GM03348 (cell line): ENCODE data around the gene BZW1.

Experiments
- DNase-seq: peaks from one replicate; pipeline ENCODE4 v3.0.0; 2012; ENCODE audit warnings: low spot score

Gene BZW1

GRCh38 chr2:200839513-200839912 lies 27.8 kb downstream of the BZW1 start:
- DNase-seq, result no peak

DNA sequence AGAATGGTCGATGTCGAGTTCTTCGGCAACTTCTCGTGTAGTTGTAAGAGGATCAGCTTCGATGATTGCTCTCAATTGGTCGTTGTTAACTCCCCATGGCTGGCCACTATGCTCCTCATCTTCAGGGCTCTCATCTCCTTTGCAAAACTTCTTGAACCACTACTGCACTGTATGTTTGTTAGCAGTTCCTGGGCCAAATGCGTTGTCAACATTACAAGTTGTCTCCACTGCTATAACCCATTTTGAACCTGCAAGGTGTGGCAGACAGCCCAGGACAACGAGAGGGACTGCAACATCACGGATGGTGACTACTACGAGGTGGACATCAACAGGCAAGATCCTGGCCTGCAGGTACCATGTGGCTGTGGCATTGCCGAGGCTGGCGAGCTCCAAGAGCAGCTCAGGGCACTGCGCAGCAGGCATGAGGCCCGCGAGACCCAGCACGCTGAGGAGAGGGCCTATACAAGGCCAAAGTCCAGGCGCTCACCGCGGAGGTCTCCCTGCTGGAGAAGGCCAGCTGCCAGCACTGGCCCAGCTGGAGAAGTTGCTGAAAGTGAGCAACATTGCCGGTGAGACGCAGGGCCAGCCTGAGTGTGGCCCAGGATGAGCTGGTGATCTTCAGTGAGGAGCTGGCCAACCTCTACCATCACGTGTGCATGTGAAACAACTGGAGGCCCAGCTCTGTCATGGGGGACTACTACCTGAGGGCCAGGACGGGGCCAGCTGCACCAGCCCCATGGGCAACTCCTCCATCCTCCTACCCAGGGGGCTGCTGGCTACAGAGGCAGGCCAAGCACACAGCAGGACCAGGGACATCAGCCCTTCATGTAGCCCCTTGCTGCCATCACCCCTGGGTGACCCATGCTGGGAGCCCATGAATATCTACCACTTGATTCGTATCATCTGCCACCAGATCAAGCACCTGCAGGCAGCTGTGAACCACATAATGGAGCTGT lies 32.6 kb downstream of the BZW1 start:
- no peak for DNase-seq

DNA sequence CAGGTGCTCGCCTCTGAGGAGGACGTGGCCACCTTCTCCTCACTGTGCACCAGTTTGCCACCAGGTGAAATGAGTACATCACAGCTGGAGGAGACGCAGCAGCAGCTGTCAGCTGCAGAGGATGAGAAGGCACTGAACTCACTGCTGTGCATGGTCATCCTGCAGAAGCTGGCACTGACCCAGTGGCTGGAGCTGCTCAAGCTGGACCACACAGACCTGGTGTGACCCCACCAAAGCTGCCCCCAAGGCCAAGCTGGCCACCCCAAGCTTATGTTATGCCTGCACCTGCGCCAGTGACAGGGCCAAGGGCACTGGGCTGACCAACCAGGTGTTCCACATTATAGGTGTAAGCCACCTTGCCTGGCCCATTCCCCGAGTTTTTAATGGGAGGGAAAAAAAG lies 33.5 kb downstream of the BZW1 start:
- no peak for DNase-seq

DNA sequence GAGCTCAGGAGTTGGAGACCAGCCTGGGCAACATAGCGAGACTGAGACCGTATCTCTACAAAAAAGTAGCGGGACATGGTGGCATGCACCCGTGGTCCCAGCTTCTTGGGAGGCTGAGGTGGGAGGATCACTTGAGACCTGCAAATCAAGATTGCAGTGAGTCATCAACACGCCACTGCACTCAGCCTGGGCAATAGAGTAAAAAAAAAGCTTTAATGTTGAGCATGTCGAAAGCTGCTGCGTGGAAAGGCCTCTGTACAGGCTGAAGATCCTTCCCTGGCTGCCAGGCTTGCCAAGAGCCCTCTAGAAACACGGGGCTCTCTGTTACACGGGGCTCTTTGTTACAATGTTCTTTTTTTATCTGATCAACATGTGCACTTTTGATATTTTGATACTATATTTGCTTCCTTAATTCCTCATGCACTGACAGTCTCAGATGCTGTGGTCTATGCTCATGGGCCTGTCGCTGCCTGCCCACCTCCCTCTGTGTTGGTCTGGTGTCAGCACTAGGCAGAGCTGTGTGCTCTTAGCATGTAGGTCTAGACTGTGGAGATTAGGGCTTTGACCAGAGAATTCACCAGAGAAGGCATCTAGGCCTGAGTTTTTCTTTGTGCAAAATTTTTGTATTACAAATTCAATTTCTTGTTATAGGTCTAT lies 34.1 kb downstream of the BZW1 start:
- no peak for DNase-seq

- DNase-seq, result no peak
These were observed 35.6 kb downstream of the BZW1 start for GRCh38 chr2:200847269-200847668.

DNA sequence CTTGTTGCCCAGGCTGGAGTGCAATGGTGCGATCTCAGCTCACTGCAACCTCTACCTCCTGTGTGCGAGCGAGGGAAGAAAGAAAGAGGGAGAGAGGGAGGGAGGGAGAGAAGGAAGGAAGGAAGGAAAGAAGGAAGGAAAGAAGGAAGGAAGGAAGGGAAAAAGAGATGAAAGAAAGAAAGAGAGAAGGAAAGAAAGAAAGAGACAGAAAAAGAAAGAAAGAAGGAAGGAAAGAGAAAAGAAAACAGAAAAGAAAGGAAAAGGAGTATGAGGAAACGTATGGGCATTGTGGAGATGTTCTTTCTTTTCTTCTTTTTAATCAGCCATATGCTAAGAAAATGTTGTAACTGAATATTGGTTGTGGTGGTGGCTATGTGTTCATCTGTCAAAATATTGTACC lies 36.2 kb downstream of the BZW1 start:
- no peak for DNase-seq

GRCh38 chr2:200850512-200851256 lies 39.0 kb downstream of the BZW1 start:
- no peak for DNase-seq

DNA sequence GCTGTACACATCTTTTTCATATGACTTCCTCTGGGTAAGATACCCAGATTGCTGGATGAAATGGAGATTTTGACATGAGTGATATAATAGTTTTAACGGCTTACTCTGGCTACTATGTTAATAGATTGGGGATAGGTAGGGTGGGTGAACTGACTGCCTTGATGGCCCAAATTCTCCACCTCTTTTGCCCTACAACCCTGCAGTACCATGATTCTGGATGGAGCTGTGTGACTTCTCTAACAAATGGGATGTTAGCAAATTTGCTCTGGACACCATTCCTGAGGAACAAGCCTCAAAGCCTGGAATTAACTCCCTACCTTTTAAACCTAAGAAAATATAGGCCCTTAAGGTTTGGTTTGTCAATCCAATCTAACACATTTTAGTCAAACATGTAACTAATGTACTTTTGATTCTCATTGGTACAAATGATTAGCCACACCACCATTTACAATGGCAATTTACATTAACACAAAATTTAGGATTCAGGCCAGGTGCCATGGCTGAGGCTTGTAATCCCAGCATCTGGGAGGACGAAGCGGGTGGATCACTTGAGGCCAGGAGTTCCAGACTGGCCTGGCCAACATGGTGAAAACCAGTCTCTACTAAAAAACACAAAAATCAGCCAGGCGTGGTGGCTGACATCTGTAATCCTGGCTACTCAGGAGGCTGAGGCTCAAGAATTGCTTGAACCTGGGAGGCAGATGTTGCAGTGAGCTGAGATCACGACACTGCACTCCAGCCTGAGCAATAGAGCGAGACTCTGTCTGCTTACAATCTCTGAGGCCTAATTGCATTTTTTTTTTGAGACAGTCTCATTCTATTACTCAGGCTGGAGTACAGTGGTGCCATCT lies 39.9 kb downstream of the BZW1 start:
- DNase-seq, result no peak

- DNase-seq, result no peak
These were observed 40.9 kb downstream of the BZW1 start for GRCh38 chr2:200852605-200853004.

GRCh38 chr2:200856806-200857205 lies 45.1 kb downstream of the BZW1 start:
- no peak for DNase-seq

- peak; percentile 62 for DNase-seq
These were observed 48.5 kb downstream of the BZW1 start for GRCh38 chr2:200860092-200860795.

GRCh38 chr2:200861617-200862155 lies 50.0 kb downstream of the BZW1 start:
- no peak for DNase-seq

- DNase-seq, result no peak
These were observed 50.9 kb downstream of the BZW1 start for GRCh38 chr2:200862532-200863000.

GRCh38 chr2:200863782-200864175 lies 52.1 kb downstream of the BZW1 start:
- no peak for DNase-seq

DNA sequence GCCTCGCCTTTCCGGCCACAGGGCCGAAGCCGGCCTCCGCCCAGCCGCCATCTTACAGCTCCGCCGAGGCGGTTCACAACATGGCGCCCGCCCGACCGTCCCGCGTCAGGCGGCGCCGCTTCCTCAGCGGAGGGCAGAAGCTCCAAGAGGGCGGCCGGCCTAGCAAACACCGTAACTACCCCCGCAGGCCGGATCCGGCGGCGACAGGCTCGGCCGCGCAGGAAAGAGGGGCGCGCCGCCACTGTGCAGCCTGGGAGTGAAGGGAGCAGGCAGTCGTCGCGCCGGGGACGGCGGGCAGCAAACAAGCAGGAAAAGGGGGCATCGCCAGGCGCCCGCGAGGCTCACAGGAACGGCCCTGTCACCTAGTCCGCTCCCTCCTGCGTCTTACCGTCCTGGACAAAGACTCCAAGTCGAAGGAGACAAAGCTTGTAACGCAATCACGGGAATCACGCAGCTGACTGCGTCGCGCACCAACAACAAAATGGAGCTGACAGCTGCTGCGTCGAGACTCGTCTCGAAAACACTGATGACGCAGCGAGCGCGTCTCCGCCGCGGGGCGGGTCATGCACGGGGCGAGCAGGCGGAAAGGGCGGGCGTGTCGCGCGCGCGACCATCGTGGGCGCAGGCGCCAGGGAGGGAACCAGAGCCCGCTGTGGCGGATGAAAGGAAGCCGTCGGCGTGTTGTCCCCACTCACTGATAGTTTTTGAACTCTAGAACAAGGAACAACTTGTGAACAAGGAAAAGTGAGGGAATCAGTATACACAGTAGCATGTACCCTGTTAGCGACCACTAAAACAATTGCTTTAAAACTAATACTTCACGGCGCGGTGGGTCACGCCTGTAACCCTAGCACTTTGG lies 52.7 kb downstream of the BZW1 start, which contains the start of gene CLK1:
Gene CLK1 (minus strand): TSS at position 483 of the 859 bp plus-strand sequence. CDS start 2,796 bp downstream, outside the sequence.
- DNase-seq, result peak; percentile 98

DNA sequence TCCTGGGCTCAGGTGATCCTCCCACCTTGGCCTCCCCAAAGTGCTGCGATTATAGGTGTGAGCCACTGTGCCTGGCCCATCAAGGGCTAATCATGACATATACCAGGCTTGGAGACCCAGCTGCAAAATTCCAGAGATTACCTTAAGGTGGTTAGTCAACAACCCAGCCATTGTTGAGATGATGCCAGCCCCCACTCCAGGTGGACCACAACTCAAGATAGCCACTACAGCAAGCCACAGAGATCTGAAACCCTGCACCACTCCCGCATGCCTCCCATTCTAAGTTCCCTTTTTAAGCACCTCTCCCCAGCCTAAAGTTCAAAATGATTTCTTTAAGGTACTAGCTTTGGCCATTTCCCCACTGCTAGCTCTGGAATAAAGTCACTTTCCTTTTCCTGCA lies 57.3 kb downstream of the BZW1 start:
- DNase-seq, result no peak

GRCh38 chr2:200871151-200871550 lies 59.4 kb downstream of the BZW1 start:
- DNase-seq, result no peak

- DNase-seq, result no peak
These were observed 61.9 kb downstream of the BZW1 start for GRCh38 chr2:200873560-200873959.
